ENCODE data around the gene EPHA6. TPM values are rescaled to one million over a fixed set of nuclear protein-coding genes. Genes with fewer than 3 reads are reported as not detected.

Gene EPHA6
- total RNA-seq, 2 experiments from 2014 or later: not detected

DNA sequence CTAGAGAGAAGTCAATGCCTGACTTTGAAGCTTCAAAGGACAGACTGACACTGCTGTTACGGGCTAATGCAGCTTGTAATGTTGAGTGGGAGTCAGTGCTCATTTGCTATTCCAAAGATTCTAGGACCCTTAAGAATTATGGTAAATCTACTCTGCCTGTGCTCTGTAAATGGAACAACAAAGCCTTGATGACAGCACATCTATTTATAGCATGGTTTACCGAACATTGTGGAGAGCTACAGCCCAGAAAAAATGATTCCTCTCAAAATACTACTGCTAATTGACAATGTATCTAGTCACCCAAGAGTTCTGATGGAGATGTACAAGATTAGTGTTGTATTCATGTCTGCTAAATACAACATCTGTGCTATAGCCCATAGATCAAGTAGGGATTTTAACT lies 262.3 kb downstream of the EPHA6 start:
- no peaks in the 10 kb centered on the region for H3K4me1 ChIP-seq (ENCODE audit: insufficient read depth, low read length)
- no peak overlapping the region for H3K27ac ChIP-seq (ENCODE audit: low read depth in 1 of 2, low read length in 2 of 2)
- Mint-ChIP-seq H3K9me3 (peaks cover 7% of the 10 kb centered on the region), H3K36me3 (ENCODE audit: low read depth) (no peaks in the 10 kb centered on the region), H3K27me3 (no peaks in the 10 kb centered on the region), H3K4me1 (ENCODE audit: low read depth) (no peaks in the 10 kb centered on the region), H3K27ac (no peak overlapping the region), H3K4me3 (no peak overlapping the region)
- ChIA-PET POLR2A (no interaction called here), CTCF (no interaction called here)
- TF ChIP-seq, protein P1, sequence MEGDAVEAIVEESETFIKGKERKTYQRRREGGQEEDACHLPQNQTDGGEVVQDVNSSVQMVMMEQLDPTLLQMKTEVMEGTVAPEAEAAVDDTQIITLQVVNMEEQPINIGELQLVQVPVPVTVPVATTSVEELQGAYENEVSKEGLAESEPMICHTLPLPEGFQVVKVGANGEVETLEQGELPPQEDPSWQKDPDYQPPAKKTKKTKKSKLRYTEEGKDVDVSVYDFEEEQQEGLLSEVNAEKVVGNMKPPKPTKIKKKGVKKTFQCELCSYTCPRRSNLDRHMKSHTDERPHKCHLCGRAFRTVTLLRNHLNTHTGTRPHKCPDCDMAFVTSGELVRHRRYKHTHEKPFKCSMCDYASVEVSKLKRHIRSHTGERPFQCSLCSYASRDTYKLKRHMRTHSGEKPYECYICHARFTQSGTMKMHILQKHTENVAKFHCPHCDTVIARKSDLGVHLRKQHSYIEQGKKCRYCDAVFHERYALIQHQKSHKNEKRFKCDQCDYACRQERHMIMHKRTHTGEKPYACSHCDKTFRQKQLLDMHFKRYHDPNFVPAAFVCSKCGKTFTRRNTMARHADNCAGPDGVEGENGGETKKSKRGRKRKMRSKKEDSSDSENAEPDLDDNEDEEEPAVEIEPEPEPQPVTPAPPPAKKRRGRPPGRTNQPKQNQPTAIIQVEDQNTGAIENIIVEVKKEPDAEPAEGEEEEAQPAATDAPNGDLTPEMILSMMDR (IDR thresholded peaks at IDR 0.05): no peak
- H3K36me3 ChIP-seq (ENCODE audit: insufficient read depth, low read length): no peaks in the 10 kb centered on the region
- ATAC-seq (ENCODE audit: poor library complexity): no peak
- no peaks in the 10 kb centered on the region for H3K27me3 ChIP-seq (ENCODE audit: control insufficient read depth in 1 of 2, insufficient read depth in 2 of 2, low read length in 2 of 2)
- H3K4me3 ChIP-seq (ENCODE audit: low read length): no peak overlapping the region
- no peaks in the 10 kb centered on the region for H3K9me3 ChIP-seq (ENCODE audit: control insufficient read depth in 1 of 2, insufficient read depth in 1 of 2, low read length in 2 of 2)
- intact Hi-C loops (cut with DNase I, micrococcal nuclease): no loop called here
- DNase-seq: no peak

DNA sequence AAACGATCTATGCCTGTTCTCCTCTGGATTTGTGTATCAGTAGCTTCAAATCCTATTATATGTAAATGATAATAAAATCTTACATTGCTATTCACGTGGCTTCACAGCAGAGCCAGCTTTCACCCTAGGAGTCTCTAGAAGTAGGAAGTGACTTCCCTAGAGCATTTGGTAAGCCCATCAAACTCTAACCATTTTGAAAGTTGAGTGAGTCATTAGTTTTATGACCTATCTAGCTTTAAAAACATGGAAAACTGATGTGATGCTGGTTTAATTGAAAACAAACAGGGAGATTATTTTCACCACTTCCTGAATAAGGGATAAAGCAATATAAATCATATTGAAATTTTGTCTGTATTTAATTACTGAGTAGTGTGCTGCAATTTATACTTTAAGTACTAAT lies 275.2 kb downstream of the EPHA6 start:
- H3K4me3 ChIP-seq (ENCODE audit: low read length): no peak overlapping the region
- TF ChIP-seq, protein P1 (IDR thresholded peaks at IDR 0.05): no peak
- intact Hi-C loops (cut with DNase I, micrococcal nuclease): no loop called here
- no peaks in the 10 kb centered on the region for H3K36me3 Mint-ChIP-seq (ENCODE audit: low read depth)
- H3K27ac ChIP-seq (ENCODE audit: low read depth in 1 of 2, low read length in 2 of 2): no peak overlapping the region
- no peaks in the 10 kb centered on the region for H3K27me3 Mint-ChIP-seq
- no peaks in the 10 kb centered on the region for H3K36me3 ChIP-seq (ENCODE audit: insufficient read depth, low read length)
- no peak overlapping the region for H3K27ac Mint-ChIP-seq
- no peak overlapping the region for H3K4me3 Mint-ChIP-seq
- ChIA-PET CTCF (no interaction called here), POLR2A (no interaction called here)
- no peaks in the 10 kb centered on the region for H3K27me3 ChIP-seq (ENCODE audit: control insufficient read depth in 1 of 2, insufficient read depth in 2 of 2, low read length in 2 of 2)
- DNase-seq (no peak), ATAC-seq (ENCODE audit: poor library complexity) (no peak)
- no peaks in the 10 kb centered on the region for H3K4me1 Mint-ChIP-seq (ENCODE audit: low read depth)
- no peaks in the 10 kb centered on the region for H3K9me3 ChIP-seq (ENCODE audit: control insufficient read depth in 1 of 2, insufficient read depth in 1 of 2, low read length in 2 of 2)
- H3K9me3 Mint-ChIP-seq: peaks cover 5% of the 10 kb centered on the region
- H3K4me1 ChIP-seq (ENCODE audit: insufficient read depth, low read length): no peaks in the 10 kb centered on the region

DNA sequence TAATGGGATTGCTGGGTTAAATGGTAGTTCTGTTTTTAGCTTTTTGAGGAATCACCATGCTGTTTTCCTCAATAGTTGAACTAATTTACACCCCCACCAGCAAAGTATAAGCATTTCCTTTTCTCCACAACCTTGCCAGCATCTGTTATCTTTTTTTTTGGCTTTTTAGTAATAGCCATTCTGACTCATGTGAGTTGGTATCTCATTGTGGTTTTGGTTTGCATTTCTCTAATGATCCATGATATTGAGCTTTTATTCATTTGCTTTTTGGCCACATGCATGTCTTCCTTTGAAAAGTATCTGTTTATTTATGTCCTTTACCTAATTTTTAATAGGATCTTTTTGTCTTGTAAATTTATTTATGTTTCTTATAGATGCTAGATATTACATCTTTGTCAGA lies 288.2 kb downstream of the EPHA6 start:
- ATAC-seq (ENCODE audit: poor library complexity) (no peak), DNase-seq (no peak)
- peaks cover 3% of the 10 kb centered on the region for H3K9me3 Mint-ChIP-seq
- Histone ChIP-seq H3K4me1 (ENCODE audit: insufficient read depth, low read length) (no peaks in the 10 kb centered on the region), H3K4me3 (ENCODE audit: low read length) (no peak overlapping the region), H3K9me3 (ENCODE audit: control insufficient read depth in 1 of 2, insufficient read depth in 1 of 2, low read length in 2 of 2) (no peaks in the 10 kb centered on the region), H3K27ac (ENCODE audit: low read depth in 1 of 2, low read length in 2 of 2) (no peak overlapping the region), H3K36me3 (ENCODE audit: insufficient read depth, low read length) (no peaks in the 10 kb centered on the region), H3K27me3 (ENCODE audit: control insufficient read depth in 1 of 2, insufficient read depth in 2 of 2, low read length in 2 of 2) (no peaks in the 10 kb centered on the region)
- CTCF ChIA-PET: no interaction called here
- no peaks in the 10 kb centered on the region for H3K36me3 Mint-ChIP-seq (ENCODE audit: low read depth)
- H3K27ac Mint-ChIP-seq: no peak overlapping the region
- intact Hi-C loops (cut with DNase I, micrococcal nuclease): no loop called here
- no peak overlapping the region for H3K4me3 Mint-ChIP-seq
- POLR2A ChIA-PET: no interaction called here
- H3K4me1 Mint-ChIP-seq (ENCODE audit: low read depth): no peaks in the 10 kb centered on the region
- H3K27me3 Mint-ChIP-seq: no peaks in the 10 kb centered on the region
- TF ChIP-seq, protein P1 (IDR thresholded peaks at IDR 0.05): no peak
